HEK293 (cell line): ENCODE results near the gene LHX2.
A peak's percentile ranks its signal among the peaks of the same experiment; 100 is the strongest.

ENCODE experiments used
- CTCF ChIA-PET: fragments of 350-600 bp; formaldehyde crosslinking; extraction: SDS; loops from one replicate; lab custom pipeline; 2021; ENCODE audit warnings: antibody characterized with exemption; lab: Yijun Ruan, JAX
- POLR2A ChIA-PET: fragments of 300-600 bp; formaldehyde crosslinking; extraction: SDS; loops from one replicate; lab custom pipeline; 2020; ENCODE audit warnings: antibody characterized with exemption, inconsistent platforms; lab: Yijun Ruan, JAX
- H3K27ac ChIP-seq: fragments of 200-500 bp; sonication (Bioruptor generic); 2 replicates; pipeline ENCODE4 v1.5.1; 2014; ENCODE audit warnings: low read depth, low read length, control low read depth, inconsistent platforms; ENCODE audit errors: extremely low read depth
- H3K36me3 ChIP-seq, 2 experiments: fragments of 200-500 bp in 1 of 2; sonication (Bioruptor generic) in 1 of 2; 1 replicate in 1 of 2; 2 replicates in 1 of 2; pipeline ENCODE4 v1.5.1; 2014 to 2017; ENCODE audit warnings: inconsistent platforms in 2 of 2, low read length in 2 of 2; ENCODE audit not compliant: control insufficient read depth in 2 of 2, insufficient read depth in 1 of 2
- H3K4me1 ChIP-seq: fragments of 200-500 bp; sonication (Bioruptor generic); 2 replicates; pipeline ENCODE4 v1.5.1; 2014; ENCODE audit warnings: mild to moderate bottlenecking, low read length, inconsistent platforms; ENCODE audit not compliant: control insufficient read depth, insufficient read depth
- H3K4me3 ChIP-seq: 2 replicates; pipeline ENCODE4 v1.5.1; 2011; ENCODE audit warnings: low read depth, mild to moderate bottlenecking, control low read depth, low read length, moderate library complexity
- H3K9me3 ChIP-seq: fragments of 200-500 bp; sonication (Bioruptor generic); 2 replicates; pipeline ENCODE4 v1.5.1; 2014; ENCODE audit warnings: low read depth, low read length, inconsistent platforms; ENCODE audit not compliant: control insufficient read depth, insufficient read depth
- GLIS2 ChIP-seq: fragments of 450-650 bp; formaldehyde crosslinking; IDR thresholded peaks from 2 replicates; pipeline ENCODE4 v1.5.1; 2016; ENCODE audit warnings: missing biosample characterization, missing genetic modification characterization
- HOXC10 ChIP-seq: sonication (generic); formaldehyde crosslinking; IDR thresholded peaks from 2 replicates; pipeline ENCODE4 v1.8.1; 2023; ENCODE audit warnings: mild to moderate bottlenecking, missing genetic modification reagents
- KLF1 ChIP-seq: fragments of 450-650 bp; formaldehyde crosslinking; IDR thresholded peaks from 2 replicates; pipeline ENCODE4 v1.5.1; 2016; ENCODE audit warnings: missing biosample characterization, missing genetic modification characterization
- PRDM4 ChIP-seq: fragments of 450-650 bp; formaldehyde crosslinking; IDR thresholded peaks from 2 replicates; pipeline ENCODE4 v1.5.1; 2017; ENCODE audit warnings: missing biosample characterization, missing genetic modification characterization
- PRDM6 ChIP-seq: fragments of 450-650 bp; formaldehyde crosslinking; IDR thresholded peaks from 2 replicates; pipeline ENCODE4 v1.5.1; 2017; ENCODE audit warnings: missing biosample characterization, missing genetic modification characterization
- ZBTB20 ChIP-seq: fragments of 450-650 bp; formaldehyde crosslinking; IDR thresholded peaks from 2 replicates; pipeline ENCODE4 v1.5.1; 2016; ENCODE audit warnings: missing biosample characterization, missing genetic modification characterization
- ZBTB8A ChIP-seq: fragments of 450-650 bp; formaldehyde crosslinking; IDR thresholded peaks from 2 replicates; pipeline ENCODE4 v1.5.1; 2016; ENCODE audit warnings: missing biosample characterization, missing genetic modification characterization
- ZNF114 ChIP-seq: fragments of 450-650 bp; formaldehyde crosslinking; IDR thresholded peaks from 2 replicates; pipeline ENCODE4 v1.5.0; 2017; ENCODE audit warnings: missing biosample characterization, missing genetic modification characterization
- ZNF292 ChIP-seq: fragments of 450-650 bp; formaldehyde crosslinking; IDR thresholded peaks from 2 replicates; pipeline ENCODE4 v1.5.1; 2016; ENCODE audit warnings: low read depth, missing biosample characterization, missing genetic modification characterization, borderline replicate concordance
- ZNF311 ChIP-seq: fragments of 450-650 bp; formaldehyde crosslinking; IDR thresholded peaks from 2 replicates; pipeline ENCODE4 v1.5.1; 2017; ENCODE audit warnings: missing biosample characterization, missing genetic modification characterization, borderline replicate concordance
- ZNF335 ChIP-seq: fragments of 450-650 bp; formaldehyde crosslinking; conservative IDR thresholded peaks from 2 replicates; pipeline ENCODE4 v1.5.1; 2016; ENCODE audit warnings: missing biosample characterization, missing genetic modification characterization
- ZNF362 ChIP-seq: fragments of 450-650 bp; formaldehyde crosslinking; IDR thresholded peaks from 2 replicates; pipeline ENCODE4 v1.5.1; 2016; ENCODE audit warnings: missing biosample characterization, missing genetic modification characterization
- ZNF366 ChIP-seq: fragments of 450-650 bp; formaldehyde crosslinking; conservative IDR thresholded peaks from 2 replicates; pipeline ENCODE4 v1.5.1; 2016; ENCODE audit warnings: missing biosample characterization, missing genetic modification characterization
- ZNF510 ChIP-seq: fragments of 450-650 bp; formaldehyde crosslinking; IDR thresholded peaks from 2 replicates; pipeline ENCODE4 v1.5.1; 2018; ENCODE audit warnings: mild to moderate bottlenecking, missing genetic modification characterization, missing biosample characterization; ENCODE audit not compliant: insufficient replicate concordance
- ZNF514 ChIP-seq: fragments of 450-650 bp; formaldehyde crosslinking; IDR thresholded peaks from 2 replicates; pipeline ENCODE4 v1.5.1; 2016; ENCODE audit warnings: missing biosample characterization, missing genetic modification characterization
- ZNF529 ChIP-seq: fragments of 450-650 bp; formaldehyde crosslinking; IDR thresholded peaks from 2 replicates; pipeline ENCODE4 v1.5.1; 2017; ENCODE audit warnings: missing genetic modification characterization, missing biosample characterization; ENCODE audit not compliant: insufficient replicate concordance
- ZNF544 ChIP-seq: fragments of 450-650 bp; formaldehyde crosslinking; IDR thresholded peaks from 2 replicates; pipeline ENCODE4 v1.5.0; 2017; ENCODE audit warnings: missing biosample characterization, missing genetic modification characterization
- ZNF624 ChIP-seq: fragments of 450-650 bp; formaldehyde crosslinking; IDR thresholded peaks from 2 replicates; pipeline ENCODE4 v1.5.1; 2017; ENCODE audit warnings: missing biosample characterization, missing genetic modification characterization
- ZNF707 ChIP-seq: fragments of 450-650 bp; formaldehyde crosslinking; IDR thresholded peaks from 2 replicates; pipeline ENCODE4 v1.5.1; 2016; ENCODE audit warnings: missing biosample characterization, missing genetic modification characterization
- ZNF777 ChIP-seq: fragments of 450-650 bp; formaldehyde crosslinking; IDR thresholded peaks from 2 replicates; pipeline ENCODE4 v1.5.1; 2017; ENCODE audit warnings: missing biosample characterization, missing genetic modification characterization, borderline replicate concordance
- ZSCAN16 ChIP-seq: fragments of 450-650 bp; formaldehyde crosslinking; IDR thresholded peaks from 2 replicates; pipeline ENCODE4 v1.5.1; 2016; ENCODE audit warnings: missing biosample characterization, missing genetic modification characterization

Gene LHX2

GRCh38 chr9:124000784-124001457 is 10.6 kb upstream of the LHX2 start:
- ChIA-PET CTCF (interaction anchor here (0.7 to 1.4 kb wide), 2 partner anchors 20 to 38 kb away, joined by 4 to 5 read pairs; no protein-coding TSS in a partner anchor), POLR2A (no interaction called here)
- Histone ChIP-seq H3K4me1 (peaks cover 32% of the 10 kb centered on the region), H3K27ac (no peak overlapping the region), H3K4me3 (no peak overlapping the region; the same call in 1 of the 2 replicates), H3K36me3 (no peaks in the 10 kb centered on the region), H3K9me3 (no peaks in the 10 kb centered on the region)
- 0 out of 2 replicates have a peak, but pooled peaks have one; percentile 22 for TF ChIP-seq ZNF335 (tag by site-specific recombination)
- TF ChIP-seq ZBTB20 (tag by site-specific recombination): no peak
- no peak for TF ChIP-seq ZNF510 (tag by site-specific recombination)

GRCh38 chr9:124001458-124001799 is 10.1 kb upstream of the LHX2 start:
- Histone ChIP-seq H3K9me3 (no peaks in the 10 kb centered on the region), H3K27ac (no peak overlapping the region), H3K36me3 (no peaks in the 10 kb centered on the region), H3K4me3 (no peak overlapping the region), H3K4me1 (peaks cover 37% of the 10 kb centered on the region)
- CTCF ChIA-PET: interaction anchor here (1.4 kb wide), 1 partner anchor 38 kb away, joined by 5 read pairs; no protein-coding TSS in a partner anchor
- TF ChIP-seq ZNF362 (tag by site-specific recombination) (no peak), ZSCAN16 (tag by site-specific recombination) (no peak), ZNF292 (tag by site-specific recombination) (no peak), ZBTB8A (tag by site-specific recombination) (no peak), HOXC10 (CRISPR knock-in tag) (no peak), ZNF529 (tag by site-specific recombination) (no peak), GLIS2 (tag by site-specific recombination) (no peak), ZNF311 (no peak), KLF1 (tag by site-specific recombination) (no peak), ZNF514 (tag by site-specific recombination) (no peak), ZNF777 (tag by site-specific recombination) (no peak), ZNF544 (no peak), ZNF114 (no peak), ZNF707 (no peak)
- POLR2A ChIA-PET: interaction anchor here (0.5 kb wide), 1 partner anchor 11 kb away, joined by 3 read pairs; no protein-coding TSS in a partner anchor

DNA sequence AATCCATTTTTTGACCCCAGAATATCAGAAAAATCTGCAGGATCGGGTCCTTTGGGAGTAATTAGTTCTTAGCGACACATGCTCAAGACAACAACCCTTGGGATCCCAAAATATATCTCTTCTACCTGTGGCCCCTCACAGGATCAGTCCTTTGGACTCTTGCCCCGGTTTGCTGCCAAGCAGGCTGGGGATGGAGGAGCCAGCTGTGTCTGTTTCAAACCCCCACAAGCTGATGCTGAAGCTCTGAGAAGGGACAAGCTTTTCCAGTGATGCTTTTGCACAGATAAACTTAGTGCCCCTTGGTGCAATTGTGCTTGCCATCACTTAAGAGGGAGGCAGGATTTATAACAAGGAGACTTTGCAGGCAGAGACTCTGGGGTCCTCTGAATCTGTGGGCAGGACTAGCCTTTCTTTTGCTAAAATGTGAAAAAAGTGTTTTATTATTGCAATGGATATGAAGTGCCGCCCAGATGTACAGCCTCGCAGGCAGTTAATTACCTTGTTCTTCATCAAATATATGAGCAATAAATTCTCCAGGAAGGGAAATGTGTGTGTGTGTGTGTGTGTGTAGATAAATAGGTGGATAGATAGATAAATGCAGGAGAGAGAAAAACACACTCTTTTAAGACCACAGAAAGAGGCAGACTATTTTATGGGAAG is 9.6 kb upstream of the LHX2 start:
- TF ChIP-seq PRDM6 (tag by site-specific recombination): 0 out of 2 replicates have a peak, but pooled peaks have one; percentile 10
- 0 out of 2 replicates have a peak, but pooled peaks have one; percentile 15 for TF ChIP-seq ZNF366 (tag by site-specific recombination)
- TF ChIP-seq ZNF624: no peak
- peak; percentile 78 for TF ChIP-seq PRDM4
- Histone ChIP-seq H3K36me3 (no peaks in the 10 kb centered on the region), H3K9me3 (no peaks in the 10 kb centered on the region), H3K4me1 (peaks cover 42% of the 10 kb centered on the region), H3K4me3 (no peak overlapping the region), H3K27ac (no peak overlapping the region)
- ChIA-PET CTCF (interaction anchor here (0.6 to 1.4 kb wide), 2 partner anchors 37 to 44 kb away, joined by 3 to 5 read pairs; no protein-coding TSS in a partner anchor), POLR2A (interaction anchor here (0.5 kb wide), 1 partner anchor 10 kb away, joined by 3 read pairs; no protein-coding TSS in a partner anchor)
